Fibroblast of skin of scalp (primary cell): ENCODE results near the gene HJURP. TPM values are rescaled to one million over a fixed set of nuclear protein-coding genes. Genes with fewer than 3 reads are reported as not detected.
"Not testable (repeated sequence)": the region's sequence is repeated elsewhere in the genome, so short reads cannot be mapped to it uniquely, and the experiment has no call there.

Experiments used
- DNase-seq: peaks from one replicate; pipeline ENCODE4 v3.0.0-alpha.2; 2013
- polyA plus RNA-seq, 2 experiments: library from polyadenylated mRNA; unstranded; fragments of 120-200 nt; gene quantifications; one replicate each; pipeline ENCODE4 v1.2.1, GENCODE V29; 2013; ENCODE audit not compliant: insufficient read length in 2 of 2

Gene HJURP
- 19.4 TPM for polyA plus RNA-seq (2013, experiment 1 of 2; ENCODE audit: insufficient read length)
- 17.9 TPM for polyA plus RNA-seq (2013, experiment 2 of 2; ENCODE audit: insufficient read length)

- DNase-seq: peak; percentile 95
Observed at GRCh38 chr2:233854241-233854981, at the start of gene HJURP. HJURP (minus strand) TSS chr2:233854535; CDS start chr2:233854500, 35 bp downstream.

GRCh38 chr2:233901884-233902283, 47.5 kb upstream of the HJURP start:
- no peak for DNase-seq

- DNase-seq: no peak
Observed at GRCh38 chr2:233901367-233901766, 47.0 kb upstream of the HJURP start.

GRCh38 chr2:233896253-233896652, 41.9 kb upstream of the HJURP start:
- DNase-seq: not testable (repeated sequence)

GRCh38 chr2:233892793-233893192, 38.5 kb upstream of the HJURP start:
- no peak for DNase-seq

- no peak for DNase-seq
Observed at GRCh38 chr2:233882353-233882752, 28.0 kb upstream of the HJURP start.

- not testable (repeated sequence) for DNase-seq
Observed at GRCh38 chr2:233872125-233872524, 17.8 kb upstream of the HJURP start.

GRCh38 chr2:233871432-233871831, 17.1 kb upstream of the HJURP start:
- DNase-seq: no peak

- peak; percentile 66 for DNase-seq
Observed at GRCh38 chr2:233867993-233868532, 13.7 kb upstream of the HJURP start, which contains the start of gene MSL3B. MSL3B (minus strand) TSS chr2:233868386.

GRCh38 chr2:233866479-233866878, 12.1 kb upstream of the HJURP start:
- DNase-seq: no peak

- no peak for DNase-seq
Observed at GRCh38 chr2:233865838-233866237, 11.5 kb upstream of the HJURP start.

- no peak for DNase-seq
Observed at GRCh38 chr2:233862261-233862768, 8.0 kb upstream of the HJURP start.

GRCh38 chr2:233858331-233858730, 4.0 kb upstream of the HJURP start:
- no peak for DNase-seq

- DNase-seq: peak; percentile 12
Observed at GRCh38 chr2:233857511-233858141, 3.3 kb upstream of the HJURP start.

- no peak for DNase-seq
Observed at GRCh38 chr2:233856184-233856583, 1.8 kb upstream of the HJURP start.

- no peak for DNase-seq
Observed at GRCh38 chr2:233855345-233855744, 1.0 kb upstream of the HJURP start.

- DNase-seq: no peak
Observed at GRCh38 chr2:233853883-233854240, 473 bp downstream of the HJURP start.

GRCh38 chr2:233853353-233853752, 982 bp downstream of the HJURP start:
- no peak for DNase-seq

GRCh38 chr2:233852056-233852455, 2.3 kb downstream of the HJURP start:
- no peak for DNase-seq

GRCh38 chr2:233851169-233851568, 3.2 kb downstream of the HJURP start:
- DNase-seq: no peak

GRCh38 chr2:233850745-233851144, 3.6 kb downstream of the HJURP start:
- no peak for DNase-seq

GRCh38 chr2:233849607-233850271, 4.6 kb downstream of the HJURP start:
- no peak for DNase-seq

- no peak for DNase-seq
Observed at GRCh38 chr2:233848276-233848675, 6.1 kb downstream of the HJURP start.
